ENCODE data around the gene HECW1.
"Not testable (repeated sequence)": the region's sequence is repeated elsewhere in the genome, so short reads cannot be mapped to it uniquely, and the experiment has no call there.

Gene HECW1

DNA sequence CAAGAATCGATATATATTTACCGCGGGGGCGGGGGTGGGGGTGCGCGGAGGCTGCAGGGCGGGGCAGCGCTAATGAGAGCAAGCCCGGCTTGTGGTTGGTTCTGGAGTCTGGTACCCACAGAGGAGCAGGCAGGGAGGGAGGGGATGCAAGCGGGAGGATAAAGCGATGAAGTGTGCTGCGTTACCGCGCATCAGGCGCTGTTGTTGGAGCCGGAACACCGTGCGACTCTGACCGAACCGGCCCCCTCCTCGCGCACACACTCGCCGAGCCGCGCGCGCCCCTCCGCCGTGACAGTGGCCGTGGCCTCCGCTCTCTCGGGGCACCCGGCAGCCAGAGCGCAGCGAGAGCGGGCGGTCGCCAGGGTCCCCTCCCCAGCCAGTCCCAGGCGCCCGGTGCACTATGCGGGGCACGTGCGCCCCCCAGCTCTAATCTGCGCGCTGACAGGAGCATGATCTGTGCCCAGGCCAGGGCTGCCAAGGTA lies at the start of gene HECW1:
Gene HECW1, plus strand, starts transcription at position 189 of the 482 bp plus-strand sequence. CDS start 131,259 bp downstream, outside the sequence.
- no peak for DNase-seq (ENCODE audit: low spot score)
- no peak for FAIRE-seq

DNA sequence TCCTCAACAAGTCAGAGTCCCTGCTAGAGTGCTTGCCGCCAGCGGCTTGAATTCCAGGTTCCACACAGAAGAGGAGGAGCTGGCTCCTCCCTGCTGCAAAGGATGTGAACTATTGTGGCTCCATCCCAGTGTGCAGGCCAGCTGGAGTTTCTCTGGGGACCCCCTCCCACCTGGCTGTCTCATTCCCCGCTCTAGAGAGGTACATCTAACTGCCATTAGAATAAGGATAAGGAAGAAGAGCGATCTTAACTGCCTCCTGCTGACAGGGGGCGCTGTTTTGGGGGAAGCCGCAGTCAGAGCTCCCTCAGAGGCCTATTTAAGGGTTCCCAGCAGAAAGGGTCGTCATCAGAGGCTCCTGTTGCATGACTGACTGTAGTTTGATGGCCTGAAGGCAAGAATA lies 40.8 kb upstream of the HECW1 start:
- DNase-seq (ENCODE audit: low spot score), result no peak
- FAIRE-seq, result no peak

DNA sequence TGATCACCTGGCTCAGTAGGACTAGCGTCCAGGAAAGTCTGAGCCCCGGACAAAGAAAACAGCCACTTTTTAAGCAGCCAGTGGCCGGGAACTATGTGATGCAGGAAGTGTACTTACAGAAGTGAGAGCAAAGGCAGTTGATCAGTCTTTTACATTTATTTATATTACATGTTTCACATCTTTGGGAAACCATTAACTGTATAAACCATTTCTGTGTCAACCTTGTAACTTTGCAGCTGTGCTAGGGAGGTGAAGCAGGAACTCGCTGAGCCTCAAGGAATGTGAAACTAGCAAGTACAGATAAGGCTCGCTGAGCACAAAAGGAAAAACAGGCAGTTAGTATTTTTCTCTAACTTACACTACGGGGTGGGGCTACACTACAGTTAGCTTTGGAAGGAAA lies 39.9 kb upstream of the HECW1 start:
- DNase-seq (ENCODE audit: low spot score), result no peak
- no peak for FAIRE-seq

- not testable (repeated sequence) for DNase-seq (ENCODE audit: low spot score); FAIRE-seq
These were observed 38.6 kb upstream of the HECW1 start for GRCh38 chr7:43073811-43074210.

DNA sequence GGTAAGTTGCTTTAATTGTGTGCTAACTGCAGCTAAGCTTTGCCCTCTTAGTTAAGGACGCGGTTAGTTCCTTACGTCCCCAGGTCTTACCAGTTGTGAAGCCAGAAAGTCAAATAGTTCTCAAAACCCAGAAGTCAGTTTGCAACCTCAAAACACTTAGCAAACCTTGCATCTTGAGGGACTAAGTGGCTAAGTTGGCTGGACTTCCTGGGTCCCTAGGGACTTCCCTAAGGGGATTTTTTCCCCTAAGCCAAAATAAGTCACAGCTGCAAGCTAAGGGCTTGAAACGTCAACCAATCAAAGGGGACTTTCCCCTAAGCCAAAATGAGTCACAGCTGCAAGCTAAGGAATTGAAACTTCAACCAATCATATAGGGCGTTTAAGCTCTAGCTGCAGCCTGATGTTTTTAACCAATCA lies 36.2 kb upstream of the HECW1 start:
- DNase-seq (ENCODE audit: low spot score) (no peak), FAIRE-seq (no peak)

GRCh38 chr7:43076606-43077005 lies 35.8 kb upstream of the HECW1 start:
- DNase-seq (ENCODE audit: low spot score), result no peak
- no peak for FAIRE-seq

GRCh38 chr7:43077285-43077684 lies 35.2 kb upstream of the HECW1 start:
- FAIRE-seq, result no peak
- no peak for DNase-seq (ENCODE audit: low spot score)

GRCh38 chr7:43077732-43078391 lies 34.6 kb upstream of the HECW1 start:
- DNase-seq (ENCODE audit: low spot score) (peak; percentile 40), FAIRE-seq (no peak)

GRCh38 chr7:43078794-43079193 lies 33.7 kb upstream of the HECW1 start:
- no peak for DNase-seq (ENCODE audit: low spot score)
- FAIRE-seq, result no peak

- DNase-seq (ENCODE audit: low spot score) (no peak), FAIRE-seq (peak; percentile 66)
These were observed 30.8 kb upstream of the HECW1 start for GRCh38 chr7:43081603-43082002.

GRCh38 chr7:43083106-43083505 lies 29.3 kb upstream of the HECW1 start:
- DNase-seq (ENCODE audit: low spot score) (no peak), FAIRE-seq (no peak)

GRCh38 chr7:43085017-43085416 lies 27.4 kb upstream of the HECW1 start:
- FAIRE-seq (no peak), DNase-seq (ENCODE audit: low spot score) (no peak)

DNA sequence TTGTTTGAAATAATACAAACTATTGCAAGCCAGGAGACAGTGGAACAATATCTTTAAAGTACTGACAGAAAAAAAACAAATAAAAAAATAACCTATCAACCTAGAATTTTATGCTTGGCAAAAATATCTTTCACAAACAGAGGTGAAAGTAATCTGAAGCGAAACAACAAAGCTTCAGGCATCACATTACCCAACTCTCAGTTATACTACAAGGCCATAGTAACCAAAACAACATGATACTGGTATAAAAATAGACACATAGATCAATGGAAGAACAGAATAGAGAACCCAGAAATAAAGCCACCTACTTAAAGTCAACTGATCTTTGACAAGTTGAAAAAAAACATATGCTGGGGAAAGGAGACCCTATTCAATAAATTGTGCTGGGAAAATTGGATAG lies 26.5 kb upstream of the HECW1 start:
- DNase-seq (ENCODE audit: low spot score) (no peak), FAIRE-seq (no peak)

DNA sequence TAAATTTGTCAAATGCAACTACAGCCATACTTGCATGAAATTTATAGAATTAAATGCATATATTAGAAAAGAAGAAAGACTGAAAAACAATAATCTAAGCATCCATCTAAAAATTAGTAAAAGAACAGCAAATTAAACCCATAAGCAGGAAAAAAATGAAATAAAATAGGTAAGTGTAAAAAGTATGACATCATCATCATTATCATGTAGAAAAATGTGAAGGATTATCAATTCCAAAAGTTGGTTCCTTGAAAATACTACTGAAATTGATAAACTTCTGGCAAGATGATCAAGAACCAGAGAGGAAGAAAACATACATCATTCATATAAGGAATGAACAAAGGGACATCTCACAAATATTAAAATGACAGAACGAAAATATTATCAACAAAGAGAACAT lies 19.6 kb upstream of the HECW1 start:
- no peak for FAIRE-seq
- DNase-seq (ENCODE audit: low spot score), result no peak

DNA sequence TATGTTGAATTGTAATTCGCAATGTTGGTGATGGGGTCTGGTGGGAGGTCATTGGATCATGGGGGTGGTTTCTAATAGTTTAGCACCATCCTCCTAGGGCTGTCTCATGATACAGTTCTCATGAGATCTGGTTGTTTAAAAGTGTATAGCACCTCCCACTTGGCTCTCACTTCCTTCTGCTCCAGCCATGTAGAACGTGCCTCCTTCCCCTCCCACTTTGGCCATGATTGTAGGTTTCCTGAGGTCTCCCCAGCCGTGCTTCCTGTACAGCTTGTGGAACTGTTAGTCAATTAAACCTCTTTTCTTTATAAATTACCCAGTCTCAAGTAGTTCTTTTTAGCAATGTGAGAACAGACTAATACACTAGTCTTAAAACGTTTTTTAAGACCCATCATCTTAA lies 15.6 kb upstream of the HECW1 start:
- FAIRE-seq (peak; percentile 23), DNase-seq (ENCODE audit: low spot score) (no peak)

- FAIRE-seq, result no peak
- no peak for DNase-seq (ENCODE audit: low spot score)
These were observed 12.7 kb upstream of the HECW1 start for GRCh38 chr7:43099750-43100149.

DNA sequence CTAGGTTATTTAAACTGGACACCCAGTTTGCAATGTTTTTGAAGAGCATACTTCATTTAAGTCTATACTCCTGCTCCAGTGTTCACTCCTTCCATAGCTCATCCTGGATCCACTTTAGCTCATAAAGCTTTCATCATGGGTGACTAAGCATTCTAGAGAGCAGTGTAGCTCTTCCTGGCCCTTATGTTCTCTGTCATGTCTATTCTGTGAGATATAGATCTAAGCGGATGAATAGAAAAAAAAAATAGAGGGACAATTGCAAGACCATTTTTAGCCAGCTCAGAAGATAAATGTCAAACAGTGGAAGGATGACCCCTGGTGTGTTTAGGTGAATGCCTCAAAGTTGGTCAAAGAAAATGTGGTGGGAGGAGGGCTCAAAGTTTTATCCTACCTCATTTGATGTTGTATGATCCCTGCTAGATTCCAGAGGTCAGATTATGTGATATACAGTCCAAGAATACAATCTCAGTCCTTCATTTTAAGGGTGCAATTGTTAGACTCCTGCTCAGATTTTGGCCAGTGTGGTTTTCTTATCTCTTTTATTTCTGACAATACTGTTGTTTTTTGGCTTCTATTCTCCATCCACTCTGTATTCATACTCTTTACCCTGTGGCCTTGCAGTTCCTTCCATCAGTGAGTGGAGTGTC lies 7.5 kb upstream of the HECW1 start:
- FAIRE-seq (no peak), DNase-seq (ENCODE audit: low spot score) (no peak)

- FAIRE-seq, result no peak
- no peak for DNase-seq (ENCODE audit: low spot score)
These were observed 6.8 kb upstream of the HECW1 start for GRCh38 chr7:43105521-43106120.

DNA sequence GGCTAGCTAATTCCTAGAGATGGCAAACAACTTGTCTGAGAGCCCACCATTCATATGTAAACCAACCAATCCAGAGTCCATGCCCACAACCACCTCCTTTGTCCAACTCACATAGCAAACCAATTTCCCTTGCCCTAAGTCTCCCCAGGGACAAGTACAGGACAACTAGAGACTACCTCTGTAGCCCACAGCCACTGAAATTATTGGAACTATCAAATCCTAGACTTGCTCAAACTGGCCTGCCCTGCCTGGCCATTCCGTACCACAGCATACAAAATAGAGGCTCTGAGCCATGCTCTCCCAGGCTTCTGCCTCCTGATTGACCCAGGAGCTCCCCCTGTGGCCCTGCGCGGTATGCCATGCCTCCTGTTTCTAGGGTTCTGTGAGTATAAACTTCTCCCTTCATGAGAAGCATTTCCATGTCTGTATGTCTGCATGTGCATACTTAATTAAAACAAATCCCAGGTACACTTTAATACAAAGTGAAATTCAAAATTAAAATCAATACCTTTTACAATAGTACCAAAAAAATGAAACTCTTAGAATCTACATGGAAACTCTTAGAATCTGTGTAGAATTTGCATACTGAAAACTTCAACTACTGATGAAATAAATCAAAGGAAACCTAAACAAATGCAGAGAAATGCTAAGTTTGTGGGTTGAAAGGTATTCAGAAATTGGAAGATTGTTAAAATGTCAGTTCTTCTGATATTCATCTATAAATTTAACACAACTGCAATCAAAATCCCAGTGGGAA lies 4.0 kb upstream of the HECW1 start:
- FAIRE-seq, result peak; percentile 63
- DNase-seq (ENCODE audit: low spot score), result peak; percentile 64

- DNase-seq (ENCODE audit: low spot score), result no peak
- no peak for FAIRE-seq
These were observed 1.5 kb upstream of the HECW1 start for GRCh38 chr7:43110791-43111535.

Data from urothelium cell line (cell line).